ENCODE data around the gene PYCARD. TPM values are rescaled to one million over a fixed set of nuclear protein-coding genes. Genes with fewer than 3 reads are reported as not detected.

PYCARD gene
- total and polyA plus RNA-seq, 2 donors (not counting 3 experiments of a cell fraction or from before 2014, with no cell fraction given): 19.1 to 40.1 TPM

- no peaks in the 10 kb centered on the region for H3K9me1 ChIP-seq (replicated peaks; ENCODE audit: control insufficient read depth, extremely low read depth, insufficient read depth, low read length)
- H4K20me1 ChIP-seq (replicated peaks; ENCODE audit: control insufficient read depth, extremely low read depth, insufficient read depth, low read length): no peaks in the 10 kb centered on the region
- no peaks in the 10 kb centered on the region for H3K79me2 ChIP-seq (ENCODE audit: control insufficient read depth, insufficient read depth, low read length)
- BruUV-seq (replicated peaks): no TSS peak
- ChIA-PET CTCF (interaction anchor here (1.5 kb wide), 1 partner anchor 9 kb away, joined by 5 read pairs; no protein-coding TSS in a partner anchor), POLR2A (interaction anchor here (1.6 kb wide), 1 partner anchor 16 kb away, joined by 5 read pairs; no protein-coding TSS in a partner anchor)
- FAIRE-seq (no peak), DNase-seq (ENCODE audit: low read depth, low spot score) (no peak)
- no peak within 1 kb of the TSS for H3K4me2 ChIP-seq (ENCODE audit: insufficient read depth, low read length)
- H2AFZ ChIP-seq (ENCODE audit: low read depth, low read length): no peak within 1 kb of the TSS
- intact Hi-C loops (cut with micrococcal nuclease): no loop called here
- H3K4me3 ChIP-seq (replicated peaks in 1 of 3; ENCODE audit: insufficient read depth in 1 of 3, low read depth in 1 of 3, low read length in 3 of 3): no peak within 1 kb of the TSS
- H3K36me3 ChIP-seq (ENCODE audit: control insufficient read depth in 2 of 2, extremely low read depth in 1 of 2, insufficient read depth in 2 of 2, low read length in 2 of 2): no peaks in the 10 kb centered on the region
- no peak for TF ChIP-seq POLR2A (IDR thresholded peaks at IDR 0.05; ENCODE audit: low read depth, low read length)
- TF ChIP-seq JUN (IDR thresholded peaks at IDR 0.05; ENCODE audit: borderline replicate concordance, insufficient read depth, insufficient read length, low read depth): no peak
- TF ChIP-seq POLR2AphosphoS5 (IDR thresholded peaks at IDR 0.05; ENCODE audit: insufficient read depth, low read depth, low read length): no peak
- TF ChIP-seq EZH2 (IDR thresholded peaks at IDR 0.05; ENCODE audit: borderline replicate concordance, low read depth, low read length, severe bottlenecking): peak; percentile 85
- no peaks in the 10 kb centered on the region for H3K4me1 ChIP-seq (ENCODE audit: control insufficient read depth, extremely low read depth, insufficient read depth, low read length)
- H3K9ac ChIP-seq (replicated peaks; ENCODE audit: extremely low read depth, insufficient read depth, low read length): no peak within 1 kb of the TSS
- H3K27me3 ChIP-seq (ENCODE audit: control insufficient read depth in 2 of 2, insufficient read depth in 2 of 2, low read length in 2 of 2): peaks cover 28 to 34% of the 10 kb centered on the region in 2 experiments
- no peak within 1 kb of the TSS for H3K27ac ChIP-seq (ENCODE audit: insufficient read depth, low read depth, low read length)
- dilution Hi-C loops (cut with MboI; ENCODE audit: extremely low pct_ligation_motif_present, low sequenced_read_pairs): no loop called here
- H3K9me3 ChIP-seq (replicated peaks; ENCODE audit: control insufficient read depth, insufficient read depth, low read length): no peaks in the 10 kb centered on the region
Observed at GRCh38 chr16:31216422-31217135, 14.0 kb upstream of the PYCARD start, which contains the start of gene PYDC1. TSS of gene PYDC1 (minus strand) at chr16:31217135. CDS start at chr16:31217028, 107 bp downstream.

- H2AFZ ChIP-seq (ENCODE audit: low read depth, low read length): peak overlapping the region; percentile 42
- H3K36me3 ChIP-seq (ENCODE audit: control insufficient read depth in 2 of 2, extremely low read depth in 1 of 2, insufficient read depth in 2 of 2, low read length in 2 of 2): no peaks in the 10 kb centered on the region
- dilution Hi-C loops (cut with MboI; ENCODE audit: extremely low pct_ligation_motif_present, low sequenced_read_pairs): no loop called here
- TF ChIP-seq MYC (IDR thresholded peaks at IDR 0.05; ENCODE audit: low read depth, low read length) (no peak), JUN (IDR thresholded peaks at IDR 0.05; ENCODE audit: borderline replicate concordance, insufficient read depth, insufficient read length, low read depth) (no peak), FOS (IDR thresholded peaks at IDR 0.05; ENCODE audit: borderline replicate concordance, insufficient read depth, low read length) (no peak), EZH2 (IDR thresholded peaks at IDR 0.05; ENCODE audit: borderline replicate concordance, low read depth, low read length, severe bottlenecking) (peak; percentile 73), POLR2A (IDR thresholded peaks at IDR 0.05; ENCODE audit: low read depth, low read length) (no peak), MAX (IDR thresholded peaks at IDR 0.05; ENCODE audit: insufficient read depth, insufficient read length) (no peak)
- CTCF ChIA-PET: interaction anchor here (0.6 to 2.2 kb wide), 5 partner anchors 8 to 168 kb away, joined by 3 to 6 read pairs (median 4); partner anchors contain the start of gene PYCARD
- H3K9me1 ChIP-seq (replicated peaks; ENCODE audit: control insufficient read depth, extremely low read depth, insufficient read depth, low read length): no peaks in the 10 kb centered on the region
- H3K4me1 ChIP-seq (ENCODE audit: control insufficient read depth, extremely low read depth, insufficient read depth, low read length): no peaks in the 10 kb centered on the region
- H3K9ac ChIP-seq (replicated peaks; ENCODE audit: extremely low read depth, insufficient read depth, low read length): no peak overlapping the region
- DNase-seq (ENCODE audit: low read depth, low spot score): peak; percentile 21
- no peak for FAIRE-seq
- H3K4me2 ChIP-seq (ENCODE audit: insufficient read depth, low read length): peak overlapping the region; percentile 23
- no TSS peak for BruUV-seq (replicated peaks)
- POLR2A ChIA-PET: interaction anchor here (1.6 kb wide), 1 partner anchor 15 kb away, joined by 5 read pairs; no protein-coding TSS in a partner anchor
- H3K79me2 ChIP-seq (ENCODE audit: control insufficient read depth, insufficient read depth, low read length): no peaks in the 10 kb centered on the region
- H3K27me3 ChIP-seq (ENCODE audit: control insufficient read depth in 2 of 2, insufficient read depth in 2 of 2, low read length in 2 of 2): peaks cover 28 to 34% of the 10 kb centered on the region in 2 experiments
- no peaks in the 10 kb centered on the region for H4K20me1 ChIP-seq (replicated peaks; ENCODE audit: control insufficient read depth, extremely low read depth, insufficient read depth, low read length)
- H3K9me3 ChIP-seq (replicated peaks; ENCODE audit: control insufficient read depth, insufficient read depth, low read length): no peaks in the 10 kb centered on the region
- H3K4me3 ChIP-seq (replicated peaks in 1 of 3; ENCODE audit: insufficient read depth in 1 of 3, low read depth in 1 of 3, low read length in 3 of 3): peak overlapping the region in 1 of 3 experiments; percentile 12
- no peak overlapping the region for H3K27ac ChIP-seq (ENCODE audit: insufficient read depth, low read depth, low read length)
- intact Hi-C loops (cut with micrococcal nuclease): no loop called here
Observed at GRCh38 chr16:31215287-31216162, 13.0 kb upstream of the PYCARD start.
